ENCODE data around the gene OR2T35.
A peak's percentile ranks its signal among the peaks of the same experiment; 100 is the strongest.

The OR2T35 gene

GRCh38 chr1:248631354-248632008 is 13.6 kb downstream of the OR2T35 start:
- DNase-seq (ENCODE audit: insufficient read length) = no peak
- no peak for FAIRE-seq
- TF ChIP-seq POLR2A (IDR thresholded peaks at IDR 0.05; ENCODE audit: low read depth, low read length) (no peak), POLR2AphosphoS5 (IDR thresholded peaks at IDR 0.05; ENCODE audit: low read depth, low read length) (no peak), TAF1 (IDR thresholded peaks at IDR 0.05; ENCODE audit: borderline replicate concordance, low read depth, low read length) (no peak)

DNA sequence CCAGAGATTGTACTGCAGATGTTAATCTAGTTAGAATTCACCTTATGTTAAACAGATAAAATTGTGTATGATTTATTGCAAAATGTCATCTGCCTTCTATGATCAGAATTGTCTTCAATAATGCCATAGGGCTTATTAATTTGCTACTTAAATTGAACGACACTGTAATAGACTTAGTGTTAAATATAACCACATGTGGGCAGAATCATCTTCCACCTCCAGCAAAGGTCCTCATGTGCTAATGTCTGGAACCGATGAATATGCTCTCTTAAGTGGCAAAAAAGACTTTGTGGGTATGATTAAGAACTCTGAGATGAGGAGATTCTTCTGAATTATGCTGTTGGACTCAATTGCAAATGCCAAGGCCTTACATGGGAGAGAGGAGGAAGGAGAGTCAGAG is 14.5 kb downstream of the OR2T35 start:
- FAIRE-seq (no peak), DNase-seq (ENCODE audit: insufficient read length) (no peak)
- no peak for TF ChIP-seq POLR2A (IDR thresholded peaks at IDR 0.05; ENCODE audit: low read depth, low read length)
- TF ChIP-seq TAF1 (IDR thresholded peaks at IDR 0.05; ENCODE audit: borderline replicate concordance, low read depth, low read length) = no peak
- TF ChIP-seq POLR2AphosphoS5 (IDR thresholded peaks at IDR 0.05; ENCODE audit: low read depth, low read length) = no peak

- no peak for FAIRE-seq
- TF ChIP-seq TAF1 (IDR thresholded peaks at IDR 0.05; ENCODE audit: borderline replicate concordance, low read depth, low read length) (no peak), POLR2AphosphoS5 (IDR thresholded peaks at IDR 0.05; ENCODE audit: low read depth, low read length) (no peak), POLR2A (IDR thresholded peaks at IDR 0.05; ENCODE audit: low read depth, low read length) (no peak)
- DNase-seq (ENCODE audit: insufficient read length) = peak; percentile 16
Measured at GRCh38 chr1:248627971-248628844, 16.9 kb downstream of the OR2T35 start.

- TF ChIP-seq POLR2A (IDR thresholded peaks at IDR 0.05; ENCODE audit: low read depth, low read length) = no peak
- no peak for TF ChIP-seq TAF1 (IDR thresholded peaks at IDR 0.05; ENCODE audit: borderline replicate concordance, low read depth, low read length)
- TF ChIP-seq POLR2AphosphoS5 (IDR thresholded peaks at IDR 0.05; ENCODE audit: low read depth, low read length) = no peak
- FAIRE-seq (no peak), DNase-seq (ENCODE audit: insufficient read length) (no peak)
Measured at GRCh38 chr1:248625971-248626370, 19.1 kb downstream of the OR2T35 start.

GRCh38 chr1:248625166-248625565 is 19.9 kb downstream of the OR2T35 start:
- DNase-seq (ENCODE audit: insufficient read length) = no peak
- no peak for FAIRE-seq
- TF ChIP-seq POLR2A (IDR thresholded peaks at IDR 0.05; ENCODE audit: low read depth, low read length) (no peak), TAF1 (IDR thresholded peaks at IDR 0.05; ENCODE audit: borderline replicate concordance, low read depth, low read length) (no peak)

- no peak for DNase-seq (ENCODE audit: insufficient read length)
- FAIRE-seq = no peak
- TF ChIP-seq POLR2A (IDR thresholded peaks at IDR 0.05; ENCODE audit: low read depth, low read length) (no peak), TAF1 (IDR thresholded peaks at IDR 0.05; ENCODE audit: borderline replicate concordance, low read depth, low read length) (no peak), POLR2AphosphoS5 (IDR thresholded peaks at IDR 0.05; ENCODE audit: low read depth, low read length) (no peak)
Measured at GRCh38 chr1:248622570-248623001, 22.5 kb downstream of the OR2T35 start.

GRCh38 chr1:248621770-248622169 is 23.3 kb downstream of the OR2T35 start:
- no peak for TF ChIP-seq POLR2AphosphoS5 (IDR thresholded peaks at IDR 0.05; ENCODE audit: low read depth, low read length)
- no peak for TF ChIP-seq POLR2A (IDR thresholded peaks at IDR 0.05; ENCODE audit: low read depth, low read length)
- TF ChIP-seq TAF1 (IDR thresholded peaks at IDR 0.05; ENCODE audit: borderline replicate concordance, low read depth, low read length) = no peak
- FAIRE-seq (no peak), DNase-seq (ENCODE audit: insufficient read length) (no peak)

GRCh38 chr1:248618878-248619277 is 26.2 kb downstream of the OR2T35 start:
- DNase-seq (ENCODE audit: insufficient read length) (no peak), FAIRE-seq (no peak)
- TF ChIP-seq POLR2A (IDR thresholded peaks at IDR 0.05; ENCODE audit: low read depth, low read length) = no peak
- no peak for TF ChIP-seq POLR2AphosphoS5 (IDR thresholded peaks at IDR 0.05; ENCODE audit: low read depth, low read length)
- TF ChIP-seq TAF1 (IDR thresholded peaks at IDR 0.05; ENCODE audit: borderline replicate concordance, low read depth, low read length) = no peak

DNA sequence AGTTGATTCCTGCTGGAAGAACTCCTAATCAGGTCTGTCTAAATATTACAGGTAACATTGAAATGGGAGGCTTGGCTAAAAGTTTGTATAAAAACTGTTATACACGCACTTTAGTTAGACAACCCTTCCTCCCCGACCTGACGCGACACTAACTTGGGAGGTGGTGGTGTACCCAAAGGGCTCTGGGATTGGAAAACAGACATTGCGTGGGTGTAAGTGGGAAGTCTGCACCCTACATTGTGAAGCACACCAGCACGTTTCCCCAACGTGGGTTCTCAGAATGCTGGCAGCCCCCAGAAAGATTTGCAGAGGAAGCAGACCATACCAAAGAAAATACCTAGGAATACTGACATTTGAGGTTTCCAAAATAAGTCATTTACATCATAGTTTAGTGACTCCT is 27.0 kb downstream of the OR2T35 start:
- DNase-seq (ENCODE audit: insufficient read length) (no peak), FAIRE-seq (no peak)
- TF ChIP-seq POLR2AphosphoS5 (IDR thresholded peaks at IDR 0.05; ENCODE audit: low read depth, low read length) (no peak), TAF1 (IDR thresholded peaks at IDR 0.05; ENCODE audit: borderline replicate concordance, low read depth, low read length) (no peak), POLR2A (IDR thresholded peaks at IDR 0.05; ENCODE audit: low read depth, low read length) (no peak)

- FAIRE-seq (no peak), DNase-seq (ENCODE audit: insufficient read length) (no peak)
- TF ChIP-seq TAF1 (IDR thresholded peaks at IDR 0.05; ENCODE audit: borderline replicate concordance, low read depth, low read length) (no peak), POLR2AphosphoS5 (IDR thresholded peaks at IDR 0.05; ENCODE audit: low read depth, low read length) (no peak), POLR2A (IDR thresholded peaks at IDR 0.05; ENCODE audit: low read depth, low read length) (no peak)
Measured at GRCh38 chr1:248613742-248614141, 31.3 kb downstream of the OR2T35 start.

- DNase-seq (ENCODE audit: insufficient read length) (no peak), FAIRE-seq (no peak)
- no peak for TF ChIP-seq POLR2A (IDR thresholded peaks at IDR 0.05; ENCODE audit: low read depth, low read length)
- TF ChIP-seq POLR2AphosphoS5 (IDR thresholded peaks at IDR 0.05; ENCODE audit: low read depth, low read length) = no peak
- TF ChIP-seq TAF1 (IDR thresholded peaks at IDR 0.05; ENCODE audit: borderline replicate concordance, low read depth, low read length) = no peak
Measured at GRCh38 chr1:248611883-248612414, 33.1 kb downstream of the OR2T35 start.

Data from GM12892 (cell line).